Mesendoderm (in vitro differentiated cells): ENCODE results near the gene DFFA.

ENCODE experiments used
- DNase-seq: peaks from one replicate; pipeline ENCODE4 v3.0.0; 2013
- H2AK5ac ChIP-seq: 2 replicates; pipeline ENCODE4 v1.6.1; 2013; ENCODE audit warnings: low read length, inconsistent platforms
- H2BK120ac ChIP-seq: 2 replicates; pipeline ENCODE4 v1.6.1; 2013; ENCODE audit warnings: low read depth, mild to moderate bottlenecking, low read length, moderate library complexity, mixed read lengths
- H2BK15ac ChIP-seq: replicated peaks from 2 replicates; pipeline ENCODE4 v1.6.1; 2013; ENCODE audit warnings: low read depth, mild to moderate bottlenecking, moderate library complexity
- H2BK5ac ChIP-seq: 2 replicates; pipeline ENCODE4 v1.6.1; 2013; ENCODE audit warnings: low read length, inconsistent platforms
- H3K18ac ChIP-seq: 2 replicates; pipeline ENCODE4 v1.6.1; 2013; ENCODE audit warnings: mild to moderate bottlenecking, low read length, mixed read lengths
- H3K23ac ChIP-seq: one replicate; pipeline ENCODE4 v1.6.1; 2013; ENCODE audit warnings: low read length
- H3K27ac ChIP-seq: 2 replicates; pipeline ENCODE4 v1.5.1; 2013; ENCODE audit warnings: low read depth, mild to moderate bottlenecking, inconsistent platforms, low read length, moderate library complexity
- H3K27me3 ChIP-seq: 2 replicates; pipeline ENCODE4 v1.6.1; 2013; ENCODE audit warnings: low read length, control low read depth, mild to moderate bottlenecking, inconsistent platforms; ENCODE audit not compliant: insufficient read depth, poor library complexity
- H3K36me3 ChIP-seq: 2 replicates; pipeline ENCODE4 v1.6.1; 2013; ENCODE audit warnings: low read length, inconsistent platforms; ENCODE audit not compliant: control insufficient read depth, insufficient read depth
- H3K4ac ChIP-seq: one replicate; pipeline ENCODE4 v1.6.1; 2013; ENCODE audit warnings: low read depth, mild to moderate bottlenecking, low read length, moderate library complexity
- H3K4me1 ChIP-seq: 2 replicates; pipeline ENCODE4 v1.6.1; 2013; ENCODE audit warnings: low read depth, low read length, inconsistent platforms; ENCODE audit not compliant: control insufficient read depth
- H3K4me2 ChIP-seq: 2 replicates; pipeline ENCODE4 v1.6.1; 2013; ENCODE audit warnings: low read length
- H3K4me3 ChIP-seq: 2 replicates; pipeline ENCODE4 v1.5.1; 2013; ENCODE audit warnings: mild to moderate bottlenecking, low read length
- H3K56ac ChIP-seq: one replicate; pipeline ENCODE4 v1.6.1; 2013; ENCODE audit warnings: low read length
- H3K79me1 ChIP-seq: 2 replicates; pipeline ENCODE4 v1.6.1; 2013; ENCODE audit warnings: low read length, inconsistent platforms
- H3K79me2 ChIP-seq: 2 replicates; pipeline ENCODE4 v1.6.1; 2013; ENCODE audit warnings: mild to moderate bottlenecking, low read length; ENCODE audit not compliant: control insufficient read depth, insufficient read depth
- H3K9ac ChIP-seq: 2 replicates; pipeline ENCODE4 v1.6.1; 2013; ENCODE audit warnings: low read length, inconsistent platforms
- H4K5ac ChIP-seq: one replicate; pipeline ENCODE4 v1.6.1; 2013; ENCODE audit warnings: low read length
- H4K8ac ChIP-seq: one replicate; pipeline ENCODE4 v1.6.1; 2013; ENCODE audit warnings: low read depth, mild to moderate bottlenecking, control low read depth, low read length, moderate library complexity
- WGBS: extraction: QIAGEN DNeasy Blood & Tissue Kit; methylation state at CpG from one replicate; pipeline ENCODE4 v1.1.7; 2013; ENCODE audit warnings: low lambda C conversion rate, missing lambda C conversion rate; ENCODE audit not compliant: insufficient coverage; ENCODE audit errors: extremely low coverage; 5-methylcytosine and 5-hydroxymethylcytosine counted together

Gene DFFA

DNA sequence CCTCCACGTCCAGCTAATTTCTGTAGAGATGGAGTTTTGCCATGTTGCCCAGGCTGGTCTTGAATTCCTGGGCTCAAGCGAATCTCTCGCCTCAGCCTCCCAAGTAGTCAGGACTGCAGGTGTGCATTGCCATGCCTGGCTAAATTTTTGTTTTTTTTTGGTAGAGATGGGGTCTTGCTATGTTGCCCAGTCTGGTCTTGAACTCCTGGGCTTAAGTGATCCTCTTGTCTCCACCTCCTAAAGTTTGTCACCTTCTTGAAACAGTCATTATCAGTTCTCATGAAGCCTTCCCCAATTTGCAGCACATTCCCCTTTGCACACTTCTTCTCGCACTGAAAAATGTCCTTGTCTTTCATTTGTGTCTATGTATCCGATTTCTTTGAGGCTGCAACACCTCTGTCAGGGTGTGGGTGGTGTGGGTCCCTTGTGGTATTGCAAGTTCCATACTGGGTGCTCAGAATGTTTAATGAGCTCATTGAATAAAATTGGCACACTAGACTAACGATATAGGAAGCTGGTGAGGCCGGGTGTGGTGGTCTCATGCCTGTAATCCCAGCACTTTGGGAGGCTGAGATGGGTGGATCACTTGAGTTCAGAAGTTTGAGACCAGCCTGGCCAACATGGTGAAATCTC is 25.4 kb downstream of the DFFA start:
- H4K8ac ChIP-seq, result no peak overlapping the region
- no peak overlapping the region for H2AK5ac ChIP-seq
- no peak overlapping the region for H2BK15ac ChIP-seq
- H2BK120ac ChIP-seq, result no peak overlapping the region
- H3K4me2 ChIP-seq, result no peak overlapping the region
- H4K5ac ChIP-seq, result no peak overlapping the region
- H3K27ac ChIP-seq, result no peak overlapping the region
- WGBS, result no CpG with 5 or more reads among the region's 7 CpGs
- no peaks in the 10 kb centered on the region for H3K79me2 ChIP-seq
- no peak overlapping the region for H3K56ac ChIP-seq
- H3K79me1 ChIP-seq, result no peaks in the 10 kb centered on the region
- no peak overlapping the region for H3K23ac ChIP-seq
- no peak overlapping the region for H3K4ac ChIP-seq
- H2BK5ac ChIP-seq, result no peak overlapping the region
- DNase-seq, result no peak
- H3K4me1 ChIP-seq, result no peaks in the 10 kb centered on the region
- H3K27me3 ChIP-seq, result no peaks in the 10 kb centered on the region
- no peaks in the 10 kb centered on the region for H3K36me3 ChIP-seq
- no peak overlapping the region for H3K4me3 ChIP-seq
- H3K9ac ChIP-seq, result no peak overlapping the region
- no peak overlapping the region for H3K18ac ChIP-seq

DNA sequence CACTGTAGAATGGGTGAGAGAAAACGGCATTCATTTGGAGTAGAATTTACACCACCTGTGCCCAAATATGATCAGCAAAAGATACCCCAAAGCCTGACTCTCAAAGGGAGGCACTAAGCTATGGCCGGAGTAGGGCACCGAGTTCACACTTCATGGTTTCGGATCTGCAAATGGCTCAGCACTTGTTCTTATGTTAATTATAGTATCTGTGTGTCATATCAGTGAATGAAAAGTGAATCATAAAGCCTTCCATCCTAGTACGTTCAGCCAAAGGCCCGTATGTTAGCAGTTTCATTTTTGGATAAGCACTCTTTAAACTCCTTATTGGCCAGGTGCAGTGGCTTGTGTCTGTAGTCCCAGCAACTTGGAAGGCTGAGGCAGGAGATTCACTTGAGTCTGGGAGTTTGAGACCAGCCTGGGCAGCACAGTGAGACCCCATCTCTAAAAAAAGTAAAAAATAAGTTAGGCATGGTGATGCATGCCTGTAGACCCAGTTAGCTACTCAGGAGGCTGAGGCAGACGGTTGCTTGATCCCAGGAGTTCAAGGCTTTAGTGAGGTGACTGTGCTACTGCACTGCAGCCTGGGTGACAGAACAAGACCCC is 27.4 kb downstream of the DFFA start:
- Histone ChIP-seq H3K23ac (no peak overlapping the region), H3K27ac (no peak overlapping the region), H3K4me3 (no peak overlapping the region), H3K4me2 (no peak overlapping the region), H4K5ac (no peak overlapping the region), H3K4ac (no peak overlapping the region), H3K4me1 (no peaks in the 10 kb centered on the region), H3K79me1 (no peaks in the 10 kb centered on the region), H2BK5ac (no peak overlapping the region), H4K8ac (no peak overlapping the region), H3K18ac (no peak overlapping the region), H3K79me2 (no peaks in the 10 kb centered on the region), H2AK5ac (no peak overlapping the region), H3K9ac (no peak overlapping the region), H3K36me3 (no peaks in the 10 kb centered on the region), H3K27me3 (no peaks in the 10 kb centered on the region), H3K56ac (no peak overlapping the region), H2BK120ac (no peak overlapping the region), H2BK15ac (no peak overlapping the region)
- no CpG with 5 or more reads among the region's 7 CpGs for WGBS
- DNase-seq, result no peak

DNA sequence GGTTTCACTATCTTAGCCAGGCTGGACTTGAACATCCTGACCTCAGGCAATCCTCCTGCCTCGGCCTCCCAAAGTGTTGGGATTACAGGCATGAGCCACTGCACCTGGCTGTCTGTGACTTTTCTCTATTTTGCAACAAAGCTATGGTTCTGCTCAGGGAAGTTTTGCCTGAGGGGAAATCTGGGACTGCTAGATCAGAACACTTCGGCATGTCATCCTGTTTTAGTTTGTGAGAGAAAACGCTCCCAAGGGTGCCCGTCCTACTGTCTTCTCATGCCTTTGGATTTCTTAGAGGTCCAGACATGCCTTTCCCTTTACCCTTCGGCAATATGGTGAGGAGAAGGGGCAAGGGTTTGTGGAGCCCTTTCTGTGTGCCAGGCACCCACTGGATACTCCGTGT is 28.1 kb downstream of the DFFA start:
- H3K27ac ChIP-seq, result no peak overlapping the region
- H3K79me2 ChIP-seq, result no peaks in the 10 kb centered on the region
- H3K27me3 ChIP-seq, result no peaks in the 10 kb centered on the region
- no peak overlapping the region for H3K18ac ChIP-seq
- no peak for DNase-seq
- H3K4ac ChIP-seq, result no peak overlapping the region
- no peak overlapping the region for H3K23ac ChIP-seq
- no peaks in the 10 kb centered on the region for H3K79me1 ChIP-seq
- H2BK5ac ChIP-seq, result no peak overlapping the region
- WGBS, result no CpG with 5 or more reads among the region's 6 CpGs
- no peak overlapping the region for H2AK5ac ChIP-seq
- no peak overlapping the region for H4K8ac ChIP-seq
- H3K9ac ChIP-seq, result no peak overlapping the region
- H3K36me3 ChIP-seq, result no peaks in the 10 kb centered on the region
- H4K5ac ChIP-seq, result no peak overlapping the region
- no peak overlapping the region for H3K56ac ChIP-seq
- H3K4me2 ChIP-seq, result no peak overlapping the region
- H2BK15ac ChIP-seq, result no peak overlapping the region
- no peak overlapping the region for H2BK120ac ChIP-seq
- no peaks in the 10 kb centered on the region for H3K4me1 ChIP-seq
- no peak overlapping the region for H3K4me3 ChIP-seq

GRCh38 chr1:10440794-10441193 is 31.5 kb downstream of the DFFA start:
- Histone ChIP-seq H3K27me3 (no peaks in the 10 kb centered on the region), H3K4me1 (no peaks in the 10 kb centered on the region), H4K8ac (no peak overlapping the region), H3K4ac (no peak overlapping the region), H3K9ac (no peak overlapping the region), H3K23ac (no peak overlapping the region), H3K36me3 (no peaks in the 10 kb centered on the region), H3K27ac (no peak overlapping the region), H2BK5ac (no peak overlapping the region), H4K5ac (no peak overlapping the region), H2BK15ac (no peak overlapping the region), H3K4me3 (no peak overlapping the region), H3K56ac (no peak overlapping the region), H3K79me1 (no peaks in the 10 kb centered on the region), H2BK120ac (no peak overlapping the region), H3K4me2 (no peak overlapping the region), H2AK5ac (no peak overlapping the region), H3K18ac (no peak overlapping the region), H3K79me2 (no peaks in the 10 kb centered on the region)
- WGBS, result no CpG with 5 or more reads among the region's 5 CpGs
- no peak for DNase-seq

- no peak overlapping the region for H2AK5ac ChIP-seq
- no peak overlapping the region for H3K23ac ChIP-seq
- DNase-seq, result no peak
- no peak overlapping the region for H2BK5ac ChIP-seq
- no peak overlapping the region for H3K27ac ChIP-seq
- H4K5ac ChIP-seq, result no peak overlapping the region
- no peak overlapping the region for H3K4me3 ChIP-seq
- H3K27me3 ChIP-seq, result no peaks in the 10 kb centered on the region
- no peaks in the 10 kb centered on the region for H3K79me1 ChIP-seq
- H3K4ac ChIP-seq, result no peak overlapping the region
- H4K8ac ChIP-seq, result no peak overlapping the region
- no peak overlapping the region for H3K56ac ChIP-seq
- H2BK15ac ChIP-seq, result no peak overlapping the region
- no peak overlapping the region for H3K4me2 ChIP-seq
- H3K9ac ChIP-seq, result no peak overlapping the region
- H3K4me1 ChIP-seq, result no peaks in the 10 kb centered on the region
- WGBS, result no CpG with 5 or more reads among the region's 2 CpGs
- H3K36me3 ChIP-seq, result peaks cover under 1% of the 10 kb centered on the region
- no peak overlapping the region for H3K18ac ChIP-seq
- H3K79me2 ChIP-seq, result no peaks in the 10 kb centered on the region
- no peak overlapping the region for H2BK120ac ChIP-seq
Observed at GRCh38 chr1:10440305-10440704, 32.0 kb downstream of the DFFA start.

DNA sequence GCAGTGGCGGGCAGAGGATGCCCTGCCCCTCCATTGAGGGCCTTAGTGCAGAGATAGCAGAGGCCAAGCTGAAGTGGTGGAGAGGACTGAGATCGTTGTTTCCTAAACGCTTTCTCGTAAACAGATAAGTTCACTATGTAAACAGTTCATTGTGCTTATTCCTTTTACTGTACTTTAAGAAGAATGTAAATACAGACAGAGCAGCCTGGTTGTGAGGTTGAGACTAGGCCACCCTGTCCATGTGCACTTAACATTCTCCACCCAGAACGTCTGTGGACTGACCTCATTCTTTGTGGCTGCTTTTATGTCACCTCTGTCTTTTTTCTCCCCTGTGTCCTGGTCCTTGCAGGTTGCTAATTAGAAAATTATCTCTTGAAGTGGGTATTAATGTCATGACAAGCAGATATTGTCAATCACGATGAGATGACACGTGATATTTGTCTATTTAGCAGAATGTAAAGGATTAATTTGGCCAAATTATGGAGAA is 33.6 kb downstream of the DFFA start:
- Histone ChIP-seq H2BK120ac (no peak overlapping the region), H4K5ac (no peak overlapping the region), H4K8ac (no peak overlapping the region), H3K23ac (no peak overlapping the region), H3K18ac (no peak overlapping the region), H3K27me3 (no peaks in the 10 kb centered on the region), H3K79me1 (no peaks in the 10 kb centered on the region), H2BK5ac (no peak overlapping the region), H3K79me2 (no peaks in the 10 kb centered on the region), H3K36me3 (peaks cover 1% of the 10 kb centered on the region), H3K9ac (no peak overlapping the region), H3K4me1 (no peaks in the 10 kb centered on the region), H3K4me3 (no peak overlapping the region), H3K4ac (no peak overlapping the region), H3K4me2 (no peak overlapping the region), H3K27ac (no peak overlapping the region), H3K56ac (no peak overlapping the region), H2AK5ac (no peak overlapping the region), H2BK15ac (no peak overlapping the region)
- DNase-seq, result no peak
- WGBS, result no CpG with 5 or more reads among the region's 7 CpGs
